ENCODE results near the gene CAMK2G. TPM values are rescaled to one million over a fixed set of nuclear protein-coding genes. Genes with fewer than 3 reads are reported as not detected.
"Not testable (repeated sequence)": the region's sequence is repeated elsewhere in the genome, so short reads cannot be mapped to it uniquely, and the experiment has no call there.

Gene CAMK2G
- total RNA-seq, 2 donors from 2014 or later: 20.9 to 21.7 TPM

DNA sequence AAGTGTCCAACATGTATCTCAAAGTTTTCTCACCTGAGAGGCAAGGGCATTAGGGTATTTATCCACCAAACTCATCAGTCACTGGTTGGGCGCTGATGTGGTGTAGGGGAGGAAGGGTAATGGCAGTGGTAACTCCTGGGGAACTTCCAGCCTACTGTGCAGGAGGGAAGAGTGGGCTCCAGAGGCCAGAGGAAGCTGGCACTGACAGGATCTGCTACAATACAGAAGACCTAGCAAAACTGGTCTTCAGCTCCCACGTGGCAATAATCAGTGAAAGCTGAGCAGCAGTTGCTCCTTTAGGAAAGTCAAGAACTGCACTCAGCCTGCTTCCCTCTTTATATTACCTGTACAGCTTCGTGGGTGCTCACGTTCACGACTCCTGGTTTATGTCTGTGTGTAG is 17.2 kb upstream of the CAMK2G start:
- no peaks in the 10 kb centered on the region for H3K36me3 ChIP-seq (ENCODE audit: control insufficient read depth, insufficient read depth, low read length)
- H3K4me3 ChIP-seq (ENCODE audit: low read length): no peak overlapping the region
- Mint-ChIP-seq H3K4me3 (no peak overlapping the region), H3K4me1 (peaks cover 8% of the 10 kb centered on the region), H3K36me3 (ENCODE audit: low read depth) (no peaks in the 10 kb centered on the region), H3K27ac (no peak overlapping the region), H3K27me3 (ENCODE audit: insufficient read depth) (peaks cover 5% of the 10 kb centered on the region), H3K9me3 (no peaks in the 10 kb centered on the region)
- 85 to 88% methylated on average over 5 of the region's 5 CpGs for WGBS, 2 experiments (ENCODE audit: insufficient coverage in 1 of 2, insufficient read length in 1 of 2)
- H3K9me3 ChIP-seq (ENCODE audit: control insufficient read depth, low read length): no peaks in the 10 kb centered on the region
- TF ChIP-seq, protein P1, sequence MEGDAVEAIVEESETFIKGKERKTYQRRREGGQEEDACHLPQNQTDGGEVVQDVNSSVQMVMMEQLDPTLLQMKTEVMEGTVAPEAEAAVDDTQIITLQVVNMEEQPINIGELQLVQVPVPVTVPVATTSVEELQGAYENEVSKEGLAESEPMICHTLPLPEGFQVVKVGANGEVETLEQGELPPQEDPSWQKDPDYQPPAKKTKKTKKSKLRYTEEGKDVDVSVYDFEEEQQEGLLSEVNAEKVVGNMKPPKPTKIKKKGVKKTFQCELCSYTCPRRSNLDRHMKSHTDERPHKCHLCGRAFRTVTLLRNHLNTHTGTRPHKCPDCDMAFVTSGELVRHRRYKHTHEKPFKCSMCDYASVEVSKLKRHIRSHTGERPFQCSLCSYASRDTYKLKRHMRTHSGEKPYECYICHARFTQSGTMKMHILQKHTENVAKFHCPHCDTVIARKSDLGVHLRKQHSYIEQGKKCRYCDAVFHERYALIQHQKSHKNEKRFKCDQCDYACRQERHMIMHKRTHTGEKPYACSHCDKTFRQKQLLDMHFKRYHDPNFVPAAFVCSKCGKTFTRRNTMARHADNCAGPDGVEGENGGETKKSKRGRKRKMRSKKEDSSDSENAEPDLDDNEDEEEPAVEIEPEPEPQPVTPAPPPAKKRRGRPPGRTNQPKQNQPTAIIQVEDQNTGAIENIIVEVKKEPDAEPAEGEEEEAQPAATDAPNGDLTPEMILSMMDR (conservative IDR thresholded peaks at IDR 0.05): no peak
- H3K27me3 ChIP-seq (ENCODE audit: control insufficient read depth, insufficient read depth, low read length, poor library complexity, severe bottlenecking): no peaks in the 10 kb centered on the region
- no peak overlapping the region for H3K9ac ChIP-seq (ENCODE audit: extremely low read depth, low read length, poor library complexity, severe bottlenecking)
- H3K4me1 ChIP-seq (ENCODE audit: control insufficient read depth, insufficient read depth, low read length): peaks cover 8% of the 10 kb centered on the region
- H3K27ac ChIP-seq (ENCODE audit: low read depth, low read length): no peak overlapping the region
- no peak for DNase-seq

- peaks cover 12% of the 10 kb centered on the region for H3K4me1 ChIP-seq (ENCODE audit: control insufficient read depth, insufficient read depth, low read length)
These were observed 16.5 kb upstream of the CAMK2G start for GRCh38 chr10:73890830-73891229.

DNA sequence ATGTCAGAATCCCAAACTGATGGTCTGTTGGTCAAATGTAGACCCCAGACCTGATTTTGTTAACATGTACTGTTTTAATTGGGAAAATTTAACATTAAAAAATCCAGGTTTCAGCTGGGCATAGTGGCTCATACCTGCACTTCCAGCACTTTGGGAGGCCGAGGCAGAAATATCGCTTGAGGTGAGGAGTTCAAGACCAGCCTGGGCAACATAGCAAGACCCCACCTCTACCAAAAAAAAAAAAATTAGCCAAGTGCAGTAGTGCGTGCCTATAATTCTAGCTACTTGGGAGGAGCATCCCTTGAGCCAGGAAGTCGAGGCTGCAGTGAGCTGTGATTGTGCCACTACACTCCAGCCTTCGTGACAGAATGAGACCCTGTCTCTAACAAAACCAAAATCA is 15.9 kb upstream of the CAMK2G start:
- Histone ChIP-seq H3K4me1 (ENCODE audit: control insufficient read depth, insufficient read depth, low read length) (peaks cover 12% of the 10 kb centered on the region), H3K27ac (ENCODE audit: low read depth, low read length) (no peak overlapping the region), H3K36me3 (ENCODE audit: control insufficient read depth, insufficient read depth, low read length) (no peaks in the 10 kb centered on the region), H3K9ac (ENCODE audit: extremely low read depth, low read length, poor library complexity, severe bottlenecking) (no peak overlapping the region), H3K27me3 (ENCODE audit: control insufficient read depth, insufficient read depth, low read length, poor library complexity, severe bottlenecking) (no peaks in the 10 kb centered on the region), H3K4me3 (ENCODE audit: low read length) (no peak overlapping the region), H3K9me3 (ENCODE audit: control insufficient read depth, low read length) (no peaks in the 10 kb centered on the region)
- Mint-ChIP-seq H3K27ac (no peak overlapping the region), H3K9me3 (no peaks in the 10 kb centered on the region), H3K4me1 (peaks cover 12% of the 10 kb centered on the region), H3K27me3 (ENCODE audit: insufficient read depth) (peaks cover 5% of the 10 kb centered on the region), H3K4me3 (no peak overlapping the region), H3K36me3 (ENCODE audit: low read depth) (no peaks in the 10 kb centered on the region)
- TF ChIP-seq, protein P1 (conservative IDR thresholded peaks at IDR 0.05): no peak
- WGBS, 2 experiments (ENCODE audit: insufficient coverage in 1 of 2, insufficient read length in 1 of 2): 93 to 100% methylated on average over 1 to 5 of the region's 5 CpGs
- DNase-seq: no peak

More at GRCh38 chr10:73890830-73891229, 16.5 kb upstream of the CAMK2G start:
- H3K4me3 Mint-ChIP-seq; H3K27me3 Mint-ChIP-seq (ENCODE audit: insufficient read depth); H3K27ac ChIP-seq (ENCODE audit: low read depth, low read length); H3K27me3 ChIP-seq (ENCODE audit: control insufficient read depth, insufficient read depth, low read length, poor library complexity, severe bottlenecking); H3K9me3 ChIP-seq (ENCODE audit: control insufficient read depth, low read length); H3K4me3 ChIP-seq (ENCODE audit: low read length); H3K9ac ChIP-seq (ENCODE audit: extremely low read depth, low read length, poor library complexity, severe bottlenecking); H3K36me3 ChIP-seq (ENCODE audit: control insufficient read depth, insufficient read depth, low read length); H3K36me3 Mint-ChIP-seq (ENCODE audit: low read depth); H3K27ac Mint-ChIP-seq; H3K9me3 Mint-ChIP-seq; DNase-seq: not testable (repeated sequence)
- H3K4me1 Mint-ChIP-seq: peaks cover 12% of the 10 kb centered on the region
- WGBS, 2 experiments (ENCODE audit: insufficient coverage in 1 of 2, insufficient read length in 1 of 2): 61 to 100% methylated on average over 1 to 3 of the region's 3 CpGs

DNA sequence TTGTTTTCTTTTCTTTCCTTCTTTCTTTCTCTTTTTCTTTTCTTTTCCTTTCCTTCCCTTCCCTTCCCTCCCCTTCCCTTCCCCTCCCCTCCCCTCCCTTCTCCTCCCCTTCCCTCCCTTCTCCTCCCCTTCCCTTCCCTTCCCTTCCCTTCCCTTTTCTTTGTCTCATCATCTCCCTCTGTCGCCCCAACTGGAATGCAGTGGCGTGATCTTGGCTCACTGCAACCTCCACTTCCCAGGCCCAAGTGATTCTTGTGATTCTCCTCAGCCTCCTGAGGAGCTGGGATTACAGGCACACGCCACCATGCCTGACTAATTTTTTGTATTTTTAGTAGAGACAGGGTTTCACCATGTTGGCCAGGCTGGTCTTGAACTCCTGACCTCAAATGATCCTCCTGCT is 15.1 kb upstream of the CAMK2G start:
- not testable (repeated sequence) for H3K9ac ChIP-seq (ENCODE audit: extremely low read depth, low read length, poor library complexity, severe bottlenecking); H3K9me3 ChIP-seq (ENCODE audit: control insufficient read depth, low read length); H3K27me3 ChIP-seq (ENCODE audit: control insufficient read depth, insufficient read depth, low read length, poor library complexity, severe bottlenecking); H3K9me3 Mint-ChIP-seq; H3K27me3 Mint-ChIP-seq (ENCODE audit: insufficient read depth); H3K4me3 Mint-ChIP-seq; H3K27ac ChIP-seq (ENCODE audit: low read depth, low read length); H3K36me3 Mint-ChIP-seq (ENCODE audit: low read depth); H3K36me3 ChIP-seq (ENCODE audit: control insufficient read depth, insufficient read depth, low read length); H3K4me3 ChIP-seq (ENCODE audit: low read length); H3K27ac Mint-ChIP-seq; DNase-seq
- H3K4me1 ChIP-seq (ENCODE audit: control insufficient read depth, insufficient read depth, low read length): peaks cover 12% of the 10 kb centered on the region
- 92% methylated on average over 3 of the region's 3 CpGs; no CpG with 5 or more reads in 1 of the 2 experiments for WGBS, 2 experiments (ENCODE audit: insufficient coverage in 1 of 2, insufficient read length in 1 of 2)
- peaks cover 12% of the 10 kb centered on the region for H3K4me1 Mint-ChIP-seq

All from endodermal cell (in vitro differentiated cells).